Calu3 (cell line): ENCODE results near the gene FBH1. TPM values are rescaled to one million over a fixed set of nuclear protein-coding genes. Genes with fewer than 3 reads are reported as not detected.

Experiments
- BruUV-seq: library from RNA; stranded (reverse); fragments of 400-500 nt; replicated peaks from 2 replicates; lab custom pipeline; 2021; lab: Mats Ljungman, UMichigan
- CTCF ChIA-PET: fragments of 300-600 bp; sonication (Branson Sonifier 250); formaldehyde crosslinking; loops from one replicate; lab custom pipeline; 2022; ENCODE audit warnings: antibody characterized with exemption; lab: Charles Lee
- DNase-seq: peaks from one replicate; pipeline ENCODE4 v3.0.0; 2022
- H3K27ac Mint-ChIP-seq: one replicate; pipeline ENCODE4 v1.8.0; 2022; ENCODE audit warnings: mixed read lengths; ENCODE audit not compliant: unreplicated experiment
- H3K27me3 Mint-ChIP-seq: one replicate; pipeline ENCODE4 v1.8.0; 2022; ENCODE audit warnings: mixed read lengths; ENCODE audit not compliant: unreplicated experiment
- H3K36me3 Mint-ChIP-seq: one replicate; pipeline ENCODE4 v1.8.0; 2022; ENCODE audit warnings: mild to moderate bottlenecking, moderate library complexity, mixed read lengths; ENCODE audit not compliant: insufficient read depth, unreplicated experiment
- H3K4me1 Mint-ChIP-seq: one replicate; pipeline ENCODE4 v1.8.0; 2022; ENCODE audit warnings: mild to moderate bottlenecking, low read depth, mixed read lengths; ENCODE audit not compliant: unreplicated experiment
- H3K4me3 Mint-ChIP-seq: one replicate; pipeline ENCODE4 v1.8.0; 2022; ENCODE audit warnings: mild to moderate bottlenecking, low read depth, moderate library complexity, mixed read lengths; ENCODE audit not compliant: unreplicated experiment
- H3K9me3 Mint-ChIP-seq: one replicate; pipeline ENCODE4 v1.8.0; 2022; ENCODE audit warnings: low read depth, mixed read lengths; ENCODE audit not compliant: unreplicated experiment
- intact Hi-C: fragments of 100-400 bp; cut with micrococcal nuclease; formaldehyde crosslinking; loops from one replicate; pipeline ENCODE4 v1.10.0; 2022; ENCODE audit not compliant: unreplicated experiment
- total RNA-seq: library from RNA; stranded (reverse); gene quantifications from 2 replicates; pipeline ENCODE4 v1.2.3, GENCODE V29; 2022
- TF ChIP-seq, protein P1 (sequence below): fragments of 200-600 bp; IDR thresholded peaks from one replicate; pipeline ENCODE4 v1.8.0; 2022; ENCODE audit warnings: antibody characterized with exemption; ENCODE audit not compliant: unreplicated experiment

FBH1 gene
- total RNA-seq, 1 experiment from 2014 or later, result 79.4 TPM

DNA sequence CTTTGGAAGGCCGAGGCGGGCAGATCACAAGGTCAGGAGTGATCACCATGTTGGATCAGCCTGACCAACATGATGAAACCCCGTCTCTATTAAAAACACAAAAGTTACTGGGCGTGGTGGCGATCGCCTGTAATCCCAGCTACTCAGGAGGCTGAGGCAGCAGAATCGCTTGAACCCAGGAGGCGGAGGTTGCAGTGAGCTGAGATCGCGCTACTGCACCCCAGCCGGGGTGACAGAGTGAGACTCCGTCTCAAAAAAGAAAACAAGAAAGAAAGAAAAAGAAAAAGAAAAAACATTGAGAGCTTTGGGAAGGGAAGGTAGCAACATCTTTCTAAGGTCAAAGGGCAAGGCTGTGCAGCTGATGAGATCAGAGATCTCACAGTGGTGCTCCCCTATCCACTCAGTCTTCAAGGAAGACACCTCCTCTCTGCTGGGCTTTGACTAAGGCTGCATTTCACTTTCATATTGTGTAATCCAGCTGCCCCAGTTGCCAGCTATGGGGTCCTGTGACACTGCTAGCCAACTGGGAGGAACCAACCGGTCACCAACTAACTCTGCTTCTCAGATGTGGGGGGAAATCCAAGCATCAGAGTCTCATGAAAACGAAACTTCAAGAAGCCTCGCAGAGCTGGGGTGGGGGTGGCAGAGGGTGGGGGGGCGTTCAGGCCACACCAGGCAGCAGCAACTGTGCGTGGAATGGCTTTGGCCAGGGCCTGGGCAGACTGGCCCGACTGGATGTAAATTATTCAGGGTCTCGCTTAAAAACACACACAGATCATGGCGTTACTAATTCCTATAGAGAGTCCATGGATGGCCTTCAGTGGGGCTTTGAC is 85.8 kb downstream of the FBH1 start:
- Mint-ChIP-seq H3K27me3 (no peaks in the 10 kb centered on the region), H3K27ac (peak overlapping the region; percentile 79), H3K9me3 (no peaks in the 10 kb centered on the region), H3K36me3 (peaks cover 37% of the 10 kb centered on the region), H3K4me3 (peak overlapping the region; percentile 84), H3K4me1 (peaks cover 31% of the 10 kb centered on the region)
- TF ChIP-seq, protein P1, sequence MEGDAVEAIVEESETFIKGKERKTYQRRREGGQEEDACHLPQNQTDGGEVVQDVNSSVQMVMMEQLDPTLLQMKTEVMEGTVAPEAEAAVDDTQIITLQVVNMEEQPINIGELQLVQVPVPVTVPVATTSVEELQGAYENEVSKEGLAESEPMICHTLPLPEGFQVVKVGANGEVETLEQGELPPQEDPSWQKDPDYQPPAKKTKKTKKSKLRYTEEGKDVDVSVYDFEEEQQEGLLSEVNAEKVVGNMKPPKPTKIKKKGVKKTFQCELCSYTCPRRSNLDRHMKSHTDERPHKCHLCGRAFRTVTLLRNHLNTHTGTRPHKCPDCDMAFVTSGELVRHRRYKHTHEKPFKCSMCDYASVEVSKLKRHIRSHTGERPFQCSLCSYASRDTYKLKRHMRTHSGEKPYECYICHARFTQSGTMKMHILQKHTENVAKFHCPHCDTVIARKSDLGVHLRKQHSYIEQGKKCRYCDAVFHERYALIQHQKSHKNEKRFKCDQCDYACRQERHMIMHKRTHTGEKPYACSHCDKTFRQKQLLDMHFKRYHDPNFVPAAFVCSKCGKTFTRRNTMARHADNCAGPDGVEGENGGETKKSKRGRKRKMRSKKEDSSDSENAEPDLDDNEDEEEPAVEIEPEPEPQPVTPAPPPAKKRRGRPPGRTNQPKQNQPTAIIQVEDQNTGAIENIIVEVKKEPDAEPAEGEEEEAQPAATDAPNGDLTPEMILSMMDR, result no peak
- CTCF ChIA-PET, result interaction anchor here (0.7 to 2.5 kb wide), 4 partner anchors 24 to 1241 kb away, joined by 4 to 9 read pairs (median 4); no protein-coding TSS in a partner anchor
- no TSS peak for BruUV-seq
- no peak for DNase-seq
- intact Hi-C loops, result loop anchor here (5.0 to 10.0 kb wide), 3 partner anchors 164 to 429 kb away; partner anchors contain the start of gene GDI2

DNA sequence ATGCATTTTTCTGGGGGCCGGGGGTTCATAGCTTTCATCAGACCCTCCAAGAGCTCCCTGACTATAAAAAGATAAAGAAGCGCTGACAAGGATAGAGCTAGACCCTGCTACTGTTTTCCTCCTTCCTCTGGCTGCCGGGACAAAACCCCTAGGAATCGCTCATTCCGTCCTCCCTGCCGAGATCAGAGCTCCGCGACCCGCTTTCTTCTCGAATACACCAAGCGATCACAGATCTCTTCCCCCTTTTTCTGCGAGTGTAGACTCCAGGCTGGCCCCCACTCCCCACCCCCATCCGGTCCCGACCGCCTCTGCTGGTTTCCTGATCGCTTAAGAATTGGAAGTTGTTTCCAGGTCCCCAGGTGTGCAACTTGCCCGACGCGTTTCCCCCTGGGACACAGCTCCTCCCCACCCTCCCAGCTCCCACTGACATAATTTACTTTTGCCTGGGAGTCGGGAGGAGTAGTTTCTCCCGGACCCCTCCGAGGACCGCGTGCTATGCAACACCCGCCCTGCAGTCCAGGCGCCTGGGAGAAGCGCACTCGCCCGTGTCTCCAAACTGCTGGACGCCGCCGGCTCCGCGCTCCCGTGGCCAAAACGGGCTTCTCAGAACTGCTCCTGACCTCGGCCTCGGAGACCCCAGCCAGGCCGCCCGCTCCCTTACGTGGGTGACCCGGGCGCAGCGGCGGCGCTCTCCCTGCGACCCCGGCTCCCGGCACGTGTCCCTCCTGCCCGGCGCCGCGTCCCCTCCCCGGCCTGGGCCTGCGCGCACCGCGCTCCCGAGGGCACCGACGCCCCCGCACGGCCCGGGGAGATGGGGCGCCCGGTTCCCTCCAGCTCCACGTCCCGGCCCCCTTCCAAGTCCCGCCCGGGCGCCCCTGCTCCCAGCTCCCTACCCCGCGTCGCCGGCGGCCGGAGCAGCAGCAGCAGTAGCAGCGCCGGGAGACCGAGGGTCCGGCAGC is 86.7 kb downstream of the FBH1 start:
- Mint-ChIP-seq H3K27ac (peak overlapping the region; percentile 79), H3K9me3 (no peaks in the 10 kb centered on the region), H3K4me3 (peak overlapping the region; percentile 84), H3K4me1 (peaks cover 22% of the 10 kb centered on the region), H3K36me3 (peaks cover 37% of the 10 kb centered on the region), H3K27me3 (no peaks in the 10 kb centered on the region)
- intact Hi-C loops, result loop anchor here (5.0 to 10.0 kb wide), 3 partner anchors 164 to 428 kb away; partner anchors contain the start of gene GDI2
- TF ChIP-seq, protein P1, result no peak
- CTCF ChIA-PET, result interaction anchor here (0.9 to 2.5 kb wide), 4 partner anchors 25 to 110 kb away, joined by 3 to 9 read pairs (median 4); no protein-coding TSS in a partner anchor
- DNase-seq, result peak; percentile 61
- BruUV-seq, result no TSS peak

DNA sequence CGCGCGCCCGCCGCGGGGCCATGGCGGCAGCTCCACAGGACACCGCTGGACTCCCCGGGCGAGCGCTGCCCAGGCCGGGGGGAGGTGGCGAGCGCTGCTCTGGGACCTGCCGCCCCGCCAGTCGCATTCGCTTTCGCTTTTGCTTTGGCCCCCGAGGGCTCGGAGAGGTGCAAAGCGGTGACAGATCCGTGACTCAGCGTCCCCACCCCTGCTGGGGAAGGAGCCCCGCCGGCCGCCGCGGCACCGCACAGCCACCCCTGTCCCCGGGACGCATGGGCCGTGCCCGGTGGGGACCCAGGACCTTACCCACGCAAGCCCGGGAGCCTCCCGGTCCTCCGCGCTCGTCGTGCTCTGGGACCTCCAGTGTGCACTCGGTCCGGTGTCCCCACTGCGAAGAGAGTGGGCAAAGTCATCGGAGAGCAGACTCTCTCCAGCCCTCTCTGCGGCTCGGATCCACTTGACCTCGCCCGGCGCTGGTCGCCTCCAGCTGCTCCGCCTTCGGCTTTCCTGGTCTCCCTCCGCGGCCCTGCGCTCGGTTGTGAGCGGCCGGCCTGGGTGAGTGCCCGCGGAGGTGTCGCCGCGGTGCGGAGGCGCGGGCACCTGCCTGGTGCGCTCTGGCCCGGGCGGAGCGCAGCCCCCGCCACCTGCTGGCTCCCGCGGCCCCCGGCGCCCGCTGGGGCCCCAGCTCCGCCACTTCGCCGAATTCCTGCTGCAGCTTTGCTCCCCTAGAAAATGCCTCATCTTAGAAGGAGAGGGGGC is 87.6 kb downstream of the FBH1 start, which contains the start of gene IL15RA:
Gene IL15RA, minus strand, starts transcription at position 73 of the 759 bp plus-strand sequence. Its CDS starts 51 bp downstream, at position 22.
- peak within 1 kb of the TSS; percentile 84 for H3K4me3 Mint-ChIP-seq
- no TSS peak for BruUV-seq

More for the DNA sequence above, 87.6 kb downstream of the FBH1 start, which contains the start of gene IL15RA:
- CTCF ChIA-PET, result interaction anchor here (0.6 to 2.5 kb wide), 5 partner anchors 19 to 992 kb away, joined by 3 to 9 read pairs (median 3); no protein-coding TSS in a partner anchor
- Mint-ChIP-seq H3K27me3 (no peaks in the 10 kb centered on the region), H3K27ac (peak within 1 kb of the TSS; percentile 87), H3K36me3 (peaks cover 37% of the 10 kb centered on the region), H3K4me1 (peaks cover 13% of the 10 kb centered on the region), H3K9me3 (no peaks in the 10 kb centered on the region)
- DNase-seq, result peak; percentile 92
- intact Hi-C loops, result loop anchor here (5.0 to 10.0 kb wide), 3 partner anchors 165 to 427 kb away; partner anchors contain the start of gene GDI2
- TF ChIP-seq, protein P1, result no peak
